Duodenal mucosa (tissue), 2 donors: Measurements from ENCODE around the gene SERPINB8.
A peak's percentile ranks its signal among the peaks of the same experiment; 100 is the strongest.

Experiments
- H3K27ac ChIP-seq: one replicate; pipeline ENCODE4 v1.7.0; 2013; ENCODE audit warnings: low read depth, low read length
- H3K27me3 ChIP-seq, 2 donors: one replicate each; pipeline ENCODE4 v1.7.0; 2013; ENCODE audit warnings: low read length in 2 of 2, control low read depth in 1 of 2; ENCODE audit not compliant: insufficient read depth in 2 of 2, control insufficient read depth in 1 of 2
- H3K36me3 ChIP-seq, 2 donors: one replicate each; pipeline ENCODE4 v1.7.0; 2013; ENCODE audit warnings: low read length in 2 of 2, control low read depth in 1 of 2; ENCODE audit not compliant: insufficient read depth in 2 of 2, control insufficient read depth in 1 of 2
- H3K4me1 ChIP-seq, 2 donors: one replicate each; pipeline ENCODE4 v1.7.0; 2013; ENCODE audit warnings: low read length in 2 of 2, control low read depth in 1 of 2; ENCODE audit not compliant: insufficient read depth in 2 of 2, control insufficient read depth in 1 of 2
- H3K4me3 ChIP-seq, 2 donors: one replicate each; pipeline ENCODE4 v1.7.0; 2013; ENCODE audit warnings: low read length in 2 of 2, low read depth in 1 of 2
- H3K9ac ChIP-seq, 2 donors: one replicate each; pipeline ENCODE4 v1.7.0; 2013; ENCODE audit warnings: low read length in 2 of 2, low read depth in 1 of 2
- H3K9me3 ChIP-seq, 2 donors: one replicate each; pipeline ENCODE4 v1.7.0; 2013; ENCODE audit warnings: low read length in 2 of 2, control low read depth in 1 of 2; ENCODE audit not compliant: control insufficient read depth in 1 of 2

SERPINB8 gene

GRCh38 chr18:63963615-63964256, 6.1 kb upstream of the SERPINB8 start:
- Histone ChIP-seq H3K27me3 (peaks cover 0 to 3% of the 10 kb centered on the region in 2 donors), H3K27ac (no peak overlapping the region), H3K9ac (no peak overlapping the region), H3K4me3 (no peak overlapping the region), H3K4me1 (peaks cover 4 to 7% of the 10 kb centered on the region in 2 donors), H3K36me3 (no peaks in the 10 kb centered on the region), H3K9me3 (no peaks in the 10 kb centered on the region)

- Histone ChIP-seq H3K27me3 (no peaks in the 10 kb centered on the region), H3K27ac (no peak overlapping the region), H3K9ac (no peak overlapping the region), H3K9me3 (no peaks in the 10 kb centered on the region), H3K4me3 (no peak overlapping the region), H3K4me1 (peaks cover 4 to 13% of the 10 kb centered on the region in 2 donors), H3K36me3 (no peaks in the 10 kb centered on the region)
Measured at GRCh38 chr18:63964908-63965307, 5.0 kb upstream of the SERPINB8 start.

GRCh38 chr18:63965716-63966330, 4.1 kb upstream of the SERPINB8 start:
- Histone ChIP-seq H3K27me3 (no peaks in the 10 kb centered on the region), H3K4me3 (no peak overlapping the region), H3K27ac (no peak overlapping the region), H3K9me3 (no peaks in the 10 kb centered on the region), H3K4me1 (peaks cover 7 to 14% of the 10 kb centered on the region in 2 donors), H3K9ac (no peak overlapping the region), H3K36me3 (no peaks in the 10 kb centered on the region)

GRCh38 chr18:63970809-63971205, 926 bp downstream of the SERPINB8 start:
- Histone ChIP-seq H3K36me3 (no peaks in the 10 kb centered on the region), H3K27ac (peak overlapping the region; percentile 76), H3K9ac (peak overlapping the region; percentile 88), H3K27me3 (no peaks in the 10 kb centered on the region), H3K4me1 (peaks cover 20 to 24% of the 10 kb centered on the region in 2 donors), H3K4me3 (peak overlapping the region; percentile 71 to 90), H3K9me3 (no peaks in the 10 kb centered on the region)

- Histone ChIP-seq H3K36me3 (no peaks in the 10 kb centered on the region), H3K9me3 (no peaks in the 10 kb centered on the region), H3K27ac (no peak overlapping the region), H3K9ac (peak overlapping the region; percentile 88), H3K4me1 (peaks cover 20 to 24% of the 10 kb centered on the region in 2 donors), H3K4me3 (peak overlapping the region; percentile 71 to 90), H3K27me3 (no peaks in the 10 kb centered on the region)
Measured at GRCh38 chr18:63971320-63972001, 1.6 kb downstream of the SERPINB8 start.

- no peak overlapping the region for H3K9ac ChIP-seq
- H3K36me3 ChIP-seq = no peaks in the 10 kb centered on the region
- H3K4me3 ChIP-seq = no peak overlapping the region
- H3K4me1 ChIP-seq = peaks cover 20 to 24% of the 10 kb centered on the region in 2 donors
- no peak overlapping the region for H3K27ac ChIP-seq
- H3K27me3 ChIP-seq = no peaks in the 10 kb centered on the region
- H3K9me3 ChIP-seq = no peaks in the 10 kb centered on the region
Measured at GRCh38 chr18:63972002-63972376, 2.1 kb downstream of the SERPINB8 start.

- Histone ChIP-seq H3K36me3 (no peaks in the 10 kb centered on the region), H3K27ac (no peak overlapping the region), H3K4me1 (peaks cover 23 to 24% of the 10 kb centered on the region in 2 donors), H3K4me3 (no peak overlapping the region), H3K9ac (no peak overlapping the region), H3K27me3 (no peaks in the 10 kb centered on the region), H3K9me3 (no peaks in the 10 kb centered on the region)
Measured at GRCh38 chr18:63974991-63975390, 5.1 kb downstream of the SERPINB8 start.

GRCh38 chr18:63975628-63976027, 5.7 kb downstream of the SERPINB8 start:
- Histone ChIP-seq H3K4me3 (no peak overlapping the region), H3K36me3 (no peaks in the 10 kb centered on the region), H3K27ac (no peak overlapping the region), H3K27me3 (no peaks in the 10 kb centered on the region), H3K9ac (no peak overlapping the region), H3K9me3 (no peaks in the 10 kb centered on the region), H3K4me1 (peaks cover 23 to 27% of the 10 kb centered on the region in 2 donors)

- Histone ChIP-seq H3K9me3 (no peaks in the 10 kb centered on the region), H3K27me3 (no peaks in the 10 kb centered on the region), H3K4me3 (no peak overlapping the region), H3K9ac (no peak overlapping the region), H3K27ac (no peak overlapping the region), H3K36me3 (peaks cover 4 to 13% of the 10 kb centered on the region in 2 donors), H3K4me1 (peaks cover 13 to 20% of the 10 kb centered on the region in 2 donors)
Measured at GRCh38 chr18:63977040-63977439, 7.2 kb downstream of the SERPINB8 start.

GRCh38 chr18:63979409-63979920, 9.6 kb downstream of the SERPINB8 start:
- peak overlapping the region in 1 of 2 donors; percentile 36 for H3K9ac ChIP-seq
- peaks cover 6 to 23% of the 10 kb centered on the region in 2 donors for H3K36me3 ChIP-seq
- peaks cover 9 to 20% of the 10 kb centered on the region in 2 donors for H3K4me1 ChIP-seq
- H3K27me3 ChIP-seq = no peaks in the 10 kb centered on the region
- no peaks in the 10 kb centered on the region for H3K9me3 ChIP-seq
- H3K27ac ChIP-seq = no peak overlapping the region
- H3K4me3 ChIP-seq = peak overlapping the region; percentile 41 to 49
